H1 (cell line): ENCODE measurements around the gene DRAXIN. TPM values are rescaled to one million over a fixed set of nuclear protein-coding genes. Genes with fewer than 3 reads are reported as not detected.

ENCODE experiments used
- CTCF ChIA-PET: fragments of 300-600 bp; sonication (Branson Sonifier 250); formaldehyde crosslinking; loops from one replicate; lab custom pipeline; 2021; ENCODE audit not compliant: partially characterized antibody; lab: Charles Lee
- POLR2A ChIA-PET: fragments of 300-600 bp; sonication (Branson Sonifier 250); formaldehyde crosslinking; loops from one replicate; lab custom pipeline; 2021; ENCODE audit warnings: inconsistent platforms; ENCODE audit not compliant: partially characterized antibody; lab: Charles Lee
- DNase-seq, 2 experiments: peaks; one replicate each; pipeline versions ENCODE4 v3.0.0 to v3.0.0-alpha.2; 2010 to 2022; ENCODE audit warnings: low spot score in 2 of 2, low read depth in 1 of 2, mixed read lengths in 1 of 2
- FAIRE-seq: peaks from 2 replicates; lab custom pipeline; 2011; peaks lifted over from hg19 to GRCh38; lab: Jason Lieb, UNC
- H2AFZ ChIP-seq: 2 replicates; pipeline ENCODE4 v1.8.1; 2012; ENCODE audit warnings: low read length, inconsistent platforms
- H2AK5ac ChIP-seq: 2 replicates; pipeline ENCODE4 v1.6.1; 2013; ENCODE audit warnings: low read depth, low read length
- H2BK120ac ChIP-seq: replicated peaks from 2 replicates; pipeline ENCODE3; 2013; ENCODE audit warnings: low read depth, low read length, inconsistent platforms
- H2BK12ac ChIP-seq: 2 replicates; pipeline ENCODE4 v1.6.1; 2013; ENCODE audit warnings: low read depth, low read length
- H2BK15ac ChIP-seq: 2 replicates; pipeline ENCODE4 v1.6.1; 2013; ENCODE audit warnings: low read length
- H2BK20ac ChIP-seq: 2 replicates; pipeline ENCODE4 v1.6.1; 2013; ENCODE audit warnings: low read length
- H2BK5ac ChIP-seq: 2 replicates; pipeline ENCODE4 v1.6.1; 2013; ENCODE audit warnings: low read depth, low read length
- H3K14ac ChIP-seq: 2 replicates; pipeline ENCODE4 v1.6.1; 2013; ENCODE audit warnings: inconsistent platforms; ENCODE audit not compliant: insufficient read length
- H3K18ac ChIP-seq: 2 replicates; pipeline ENCODE4 v1.6.1; 2013; ENCODE audit warnings: low read length; ENCODE audit errors: extremely low read depth
- H3K23ac ChIP-seq: 2 replicates; pipeline ENCODE4 v1.6.1; 2013; ENCODE audit warnings: inconsistent platforms; ENCODE audit not compliant: insufficient read length
- H3K23me2 ChIP-seq: 2 replicates; pipeline ENCODE4 v1.6.1; 2013; ENCODE audit warnings: low read depth, low read length
- H3K27ac ChIP-seq: 2 replicates; pipeline ENCODE4 v1.6.1; 2011; ENCODE audit warnings: low read depth, low read length, inconsistent platforms
- H3K27me3 ChIP-seq, 4 experiments: replicated peaks in 1 of 4; 1 replicate in 1 of 4; 2 replicates in 3 of 4; pipeline versions ENCODE4 v1.6.1 to v1.8.1; 2011 to 2013; ENCODE audit warnings: low read length in 3 of 4, mild to moderate bottlenecking in 3 of 4, inconsistent platforms in 2 of 4, mixed read lengths in 2 of 4, moderate library complexity in 1 of 4; ENCODE audit not compliant: control insufficient read depth in 3 of 4, insufficient read depth in 3 of 4; ENCODE audit errors: extremely low read depth in 1 of 4
- H3K36me3 ChIP-seq, 4 experiments: 2 replicates each; pipeline versions ENCODE4 v1.6.1 to v1.8.1; 2011 to 2013; ENCODE audit warnings: mild to moderate bottlenecking in 4 of 4, low read length in 3 of 4, moderate library complexity in 2 of 4, control low read depth in 1 of 4, inconsistent platforms in 1 of 4; ENCODE audit not compliant: insufficient read depth in 4 of 4, control insufficient read depth in 2 of 4
- H3K4ac ChIP-seq: replicated peaks from 2 replicates; pipeline ENCODE3; 2013; ENCODE audit warnings: low read length, low read depth, mixed read lengths, inconsistent platforms; ENCODE audit not compliant: insufficient read length
- H3K4me1 ChIP-seq, 4 experiments: replicated peaks in 1 of 4; 1 replicate in 1 of 4; 2 replicates in 3 of 4; pipeline versions ENCODE4 v1.6.1 to v1.8.1; 2011 to 2013; ENCODE audit warnings: low read length in 3 of 4, inconsistent platforms in 2 of 4, mixed read lengths in 1 of 4; ENCODE audit not compliant: insufficient read depth in 4 of 4, control insufficient read depth in 3 of 4
- H3K4me2 ChIP-seq, 2 experiments: 2 replicates each; pipeline versions ENCODE4 v1.6.1 to v1.8.1; 2011 to 2013; ENCODE audit warnings: low read depth in 2 of 2, low read length in 2 of 2, control low read depth in 1 of 2, inconsistent platforms in 1 of 2, mild to moderate bottlenecking in 1 of 2; ENCODE audit not compliant: insufficient read depth in 1 of 2
- H3K4me3 ChIP-seq, 4 experiments: fragments of 200-600, 300-600 bp in 1 of 4; sonication (generic), shearing (Covaris generic), sonication (Bioruptor Twin) in 1 of 4; 2 replicates each; pipeline versions ENCODE4 v1.5.1 to v1.8.1; 2011 to 2016; ENCODE audit warnings: low read length in 4 of 4, low read depth in 3 of 4, control low read depth in 2 of 4, inconsistent platforms in 2 of 4, mild to moderate bottlenecking in 2 of 4, mixed read lengths in 1 of 4, moderate library complexity in 1 of 4; ENCODE audit not compliant: insufficient read depth in 2 of 4; ENCODE audit errors: extremely low read depth in 1 of 4
- H3K56ac ChIP-seq: replicated peaks from 2 replicates; pipeline ENCODE3; 2013; ENCODE audit warnings: low read depth, mild to moderate bottlenecking, mixed read lengths, low read length, inconsistent platforms; ENCODE audit not compliant: insufficient read length
- H3K79me1 ChIP-seq: 2 replicates; pipeline ENCODE4 v1.6.1; 2013; ENCODE audit warnings: low read depth, low read length, control low read depth
- H3K79me2 ChIP-seq, 2 experiments: 2 replicates each; pipeline versions ENCODE4 v1.6.1 to v1.8.1; 2012 to 2013; ENCODE audit warnings: low read length in 2 of 2, mild to moderate bottlenecking in 2 of 2, inconsistent platforms in 1 of 2; ENCODE audit not compliant: insufficient read depth in 2 of 2, control insufficient read depth in 1 of 2
- H3K9ac ChIP-seq, 4 experiments: replicated peaks in 1 of 4; 1 replicate in 1 of 4; 2 replicates in 3 of 4; pipeline versions ENCODE4 v1.6.1 to v1.8.1; 2011 to 2013; ENCODE audit warnings: low read depth in 3 of 4, low read length in 3 of 4, control low read depth in 2 of 4, mild to moderate bottlenecking in 2 of 4, moderate library complexity in 2 of 4, inconsistent platforms in 1 of 4; ENCODE audit errors: extremely low read depth in 1 of 4
- H3K9me3 ChIP-seq, 2 experiments: 2 replicates each; pipeline versions ENCODE4 v1.6.1 to v1.8.1; 2012 to 2013; ENCODE audit warnings: mild to moderate bottlenecking in 2 of 2, moderate library complexity in 2 of 2, control low read depth in 1 of 2, inconsistent platforms in 1 of 2, low read depth in 1 of 2, low read length in 1 of 2, mixed read lengths in 1 of 2; ENCODE audit not compliant: insufficient read depth in 2 of 2
- H4K20me1 ChIP-seq, 2 experiments: replicated peaks in 1 of 2; 2 replicates each; pipeline versions ENCODE3 to v1.8.1; 2011 to 2013; ENCODE audit warnings: inconsistent platforms in 2 of 2, low read length in 2 of 2, mild to moderate bottlenecking in 1 of 2; ENCODE audit not compliant: insufficient read depth in 2 of 2, control insufficient read depth in 1 of 2
- H4K5ac ChIP-seq: 2 replicates; pipeline ENCODE4 v1.6.1; 2013; ENCODE audit warnings: low read length, low read depth, mixed read lengths, inconsistent platforms; ENCODE audit not compliant: insufficient read length
- H4K8ac ChIP-seq: 2 replicates; pipeline ENCODE4 v1.8.0; 2013; ENCODE audit warnings: mild to moderate bottlenecking, moderate library complexity, low read length, inconsistent platforms; ENCODE audit not compliant: insufficient read depth; ENCODE audit errors: extremely low read depth
- H4K91ac ChIP-seq: replicated peaks from 2 replicates; pipeline ENCODE3; 2013; ENCODE audit warnings: low read length, mixed read lengths, inconsistent platforms; ENCODE audit not compliant: insufficient read length
- BACH1 ChIP-seq: IDR thresholded peaks from 2 replicates; pipeline ENCODE4 v1.6.1; 2012; ENCODE audit warnings: low read length, improper control_type of control experiment
- BCL11A ChIP-seq, 2 experiments: IDR thresholded peaks; one replicate each; pipeline ENCODE4 v1.6.1; 2011; ENCODE audit warnings: low read depth in 2 of 2, low read length in 2 of 2, mild to moderate bottlenecking in 2 of 2
- CEBPB ChIP-seq: IDR thresholded peaks from 2 replicates; pipeline ENCODE4 v1.6.1; 2012; ENCODE audit warnings: low read depth, low read length
- CHD2 ChIP-seq: IDR thresholded peaks from 2 replicates; pipeline ENCODE4 v1.6.1; 2012; ENCODE audit warnings: low read length, improper control_type of control experiment
- CTBP2 ChIP-seq: IDR thresholded peaks from 2 replicates; pipeline ENCODE4 v1.7.0; 2011; ENCODE audit warnings: borderline replicate concordance, mild to moderate bottlenecking, moderate library complexity, mixed read lengths, low read length; ENCODE audit not compliant: insufficient read depth, insufficient read length
- MAFK ChIP-seq: IDR thresholded peaks from 2 replicates; pipeline ENCODE4 v1.6.1; 2012; ENCODE audit warnings: low read depth, mild to moderate bottlenecking, improper control_type of control experiment, low read length
- POLR2A ChIP-seq, 2 experiments: IDR thresholded peaks; 1 replicate in 1 of 2; 2 replicates in 1 of 2; pipeline ENCODE4 v1.6.1; 2011; ENCODE audit warnings: low read depth in 2 of 2, low read length in 2 of 2, mild to moderate bottlenecking in 2 of 2; ENCODE audit errors: control extremely low read depth in 1 of 2
- POU5F1 ChIP-seq: IDR thresholded peaks from 2 replicates; pipeline ENCODE4 v1.6.1; 2011; ENCODE audit warnings: low read depth, mild to moderate bottlenecking, low read length, moderate library complexity
- RBBP5 ChIP-seq: IDR thresholded peaks from 2 replicates; pipeline ENCODE4 v1.7.1; 2012; ENCODE audit warnings: low read depth, mild to moderate bottlenecking, inconsistent platforms, low read length, moderate library complexity, borderline replicate concordance
- SAP30 ChIP-seq: fragments of 300-600 bp; sonication (generic); IDR thresholded peaks from 2 replicates; pipeline ENCODE4 v1.7.1; 2012; ENCODE audit warnings: low read length, moderate library complexity, mild to moderate bottlenecking, inconsistent platforms; ENCODE audit not compliant: insufficient read depth, insufficient replicate concordance
- TAF7 ChIP-seq: optimal IDR thresholded peaks from 2 replicates; pipeline ENCODE3; 2011; ENCODE audit warnings: low read depth, mild to moderate bottlenecking, inconsistent platforms, low read length, moderate library complexity, borderline replicate concordance
- TCF12 ChIP-seq: IDR thresholded peaks from 2 replicates; pipeline ENCODE4 v1.6.1; 2011; ENCODE audit warnings: low read depth, mild to moderate bottlenecking, low read length
- WGBS, 2 experiments: shearing (Covaris generic) in 1 of 2; methylation state at CpG; one replicate each; pipeline versions ENCODE4 v1.1.6 to v1.1.7; 2013 to 2015; ENCODE audit warnings: low lambda C conversion rate in 2 of 2, mixed read lengths in 2 of 2, inconsistent platforms in 1 of 2, low coverage in 1 of 2, missing lambda C conversion rate in 1 of 2; ENCODE audit not compliant: insufficient replicate concordance in 2 of 2, insufficient coverage in 1 of 2, insufficient read length in 1 of 2; ENCODE audit errors: extremely low coverage in 1 of 2, missing lambda C conversion rate in 1 of 2; 5-methylcytosine and 5-hydroxymethylcytosine counted together
- polyA plus RNA-seq, 7 experiments: library from polyadenylated mRNA; depleted of rRNA in 3 of 7; stranded (reverse) in 5 of 7; unstranded in 2 of 7; fragments of >200 nt in 5 of 7; fragments of 200-250 nt in 2 of 7; gene quantifications; 1 replicate in 5 of 7; 2 replicates in 1 of 7; 4 replicates in 1 of 7; pipeline versions ENCODE4 v1.2.1 to v1.2.3, GENCODE V29; 2011 to 2013; ENCODE audit warnings: missing spikeins in 2 of 7, mixed read lengths in 2 of 7
- total RNA-seq: library from RNA; stranded (reverse); fragmentation: NEBNext Ultra II Directional; extraction: Animal tissue kit (Norgen Biotek cat#: 25700); gene quantifications from 2 replicates; pipeline ENCODE4 v1.2.1, GENCODE V29; 2021
- TF ChIP-seq, protein P1 (sequence below): IDR thresholded peaks from 2 replicates; pipeline ENCODE4 v1.6.1; 2011; ENCODE audit warnings: low read length, improper control_type of control experiment

Gene DRAXIN
- total and polyA plus RNA-seq, 2 of the 8 experiments (the other 6 are each of a cell fraction or from before 2014, with no cell fraction given): 4.6 to 17.6 TPM

DNA sequence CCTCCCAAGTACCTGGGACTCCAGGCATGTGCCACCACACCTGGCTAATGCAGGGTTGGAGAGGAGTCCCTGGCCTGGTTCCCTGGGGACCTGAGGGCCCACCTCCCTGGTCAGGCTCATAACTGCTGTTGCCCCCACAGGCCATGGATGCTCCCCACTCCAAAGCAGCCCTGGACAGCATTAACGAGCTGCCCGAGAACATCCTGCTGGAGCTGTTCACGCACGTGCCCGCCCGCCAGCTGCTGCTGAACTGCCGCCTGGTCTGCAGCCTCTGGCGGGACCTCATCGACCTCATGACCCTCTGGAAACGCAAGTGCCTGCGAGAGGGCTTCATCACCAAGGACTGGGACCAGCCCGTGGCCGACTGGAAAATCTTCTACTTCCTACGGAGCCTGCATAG is 23.0 kb upstream of the DRAXIN start:
- Histone ChIP-seq H2BK120ac (no peak overlapping the region), H3K23ac (no peak overlapping the region), H3K9me3 (no peaks in the 10 kb centered on the region), H2BK5ac (no peak overlapping the region), H2BK20ac (no peak overlapping the region), H2AK5ac (no peak overlapping the region), H3K27ac (no peak overlapping the region), H3K4me2 (no peak overlapping the region), H3K79me2 (no peaks in the 10 kb centered on the region), H4K8ac (no peak overlapping the region; the same call in 1 of the 2 replicates), H4K91ac (no peak overlapping the region), H2BK15ac (no peak overlapping the region), H3K9ac (0 out of 7 replicates have a peak overlapping the region, but pooled peaks of 1 of the 4 experiments have one; percentile 28), H4K20me1 (peaks cover 15 to 20% of the 10 kb centered on the region in 2 experiments), H3K27me3 (no peaks in the 10 kb centered on the region), H4K5ac (no peak overlapping the region), H3K14ac (no peak overlapping the region), H3K36me3 (peaks cover 12 to 45% (median 22%) of the 10 kb centered on the region in 4 experiments; a peak in 6 of 8 replicates), H3K4me3 (no peak overlapping the region), H3K23me2 (0 out of 2 replicates have a peak, but pooled peaks cover 2% of the 10 kb centered on the region), H3K4ac (no peak overlapping the region), H2BK12ac (no peak overlapping the region), H3K18ac (no peak overlapping the region), H2AFZ (no peak overlapping the region), H3K79me1 (peaks cover 5% of the 10 kb centered on the region; the same call in 1 of the 2 replicates), H3K56ac (no peak overlapping the region), H3K4me1 (no peaks in the 10 kb centered on the region; a peak in 2 of 7 replicates)
- no peak for FAIRE-seq
- no peak for DNase-seq
- CTCF ChIA-PET: interaction anchor here (0.6 to 1.3 kb wide), 4 partner anchors 9 to 41 kb away, joined by 3 to 4 read pairs (median 3); no protein-coding TSS in a partner anchor
- 84% methylated on average over 14 of the region's 14 CpGs; no CpG with 5 or more reads in 1 of the 2 experiments for WGBS, 2 experiments
- POLR2A ChIA-PET: interaction anchor here (0.9 to 30.0 kb wide), 11 partner anchors 11 to 72 kb away, joined by 3 to 1025 read pairs (median 5); partner anchors contain the start of genes DRAXIN and MAD2L2
- TF ChIP-seq TAF7 (no peak), SAP30 (no peak), POU5F1 (no peak), POLR2A (IDR thresholded peaks at IDR 0.05; ENCODE audit: control extremely low read depth in 1 of 2, low read depth in 2 of 2, low read length in 2 of 2) (no peak; a peak in 1 of 3 replicates), TCF12 (no peak), CEBPB (no peak), BCL11A (IDR thresholded peaks at IDR 0.05; ENCODE audit: low read depth in 2 of 2, low read length in 2 of 2) (no peak), BACH1 (no peak), CTBP2 (no peak), RBBP5 (no peak), CHD2 (no peak), MAFK (no peak)
- TF ChIP-seq, protein P1, sequence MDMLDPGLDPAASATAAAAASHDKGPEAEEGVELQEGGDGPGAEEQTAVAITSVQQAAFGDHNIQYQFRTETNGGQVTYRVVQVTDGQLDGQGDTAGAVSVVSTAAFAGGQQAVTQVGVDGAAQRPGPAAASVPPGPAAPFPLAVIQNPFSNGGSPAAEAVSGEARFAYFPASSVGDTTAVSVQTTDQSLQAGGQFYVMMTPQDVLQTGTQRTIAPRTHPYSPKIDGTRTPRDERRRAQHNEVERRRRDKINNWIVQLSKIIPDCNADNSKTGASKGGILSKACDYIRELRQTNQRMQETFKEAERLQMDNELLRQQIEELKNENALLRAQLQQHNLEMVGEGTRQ: no peak
